Measurements from ENCODE around the gene KIAA1328.

DNA sequence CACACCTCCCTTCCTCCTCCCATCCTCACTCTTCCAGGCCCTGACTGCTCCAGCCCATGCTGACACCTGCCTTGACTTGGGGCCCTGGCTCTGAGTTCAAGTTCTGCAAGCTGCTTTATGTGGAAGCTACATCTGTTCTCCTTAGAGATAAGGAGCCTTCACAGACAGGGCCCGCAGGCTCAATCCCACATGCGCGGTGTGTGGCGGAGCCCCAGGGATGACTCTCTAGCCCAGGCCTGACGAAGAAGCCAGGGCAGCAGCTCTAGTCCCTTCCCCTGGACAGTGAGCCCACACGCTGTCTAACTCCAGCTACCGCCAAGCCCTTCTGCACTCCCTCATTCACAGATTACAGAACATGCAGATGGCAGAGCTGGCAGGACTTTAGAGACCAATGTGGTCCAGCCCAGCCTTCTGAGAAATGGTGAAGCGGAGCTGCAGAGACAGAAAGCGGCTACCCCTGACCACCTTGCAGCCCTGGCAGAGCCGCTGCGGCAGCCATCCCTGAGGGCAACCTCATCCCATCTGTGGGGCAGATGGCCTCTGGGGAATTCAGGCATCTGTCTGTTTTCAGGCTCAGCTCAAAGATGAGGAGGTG is 432.4 kb downstream of the KIAA1328 start:
- TF ChIP-seq POLR2A (IDR thresholded peaks at IDR 0.05) (no peak), POLR2AphosphoS5 (IDR thresholded peaks at IDR 0.05; ENCODE audit: insufficient read depth in 1 of 2, low read depth in 1 of 2) (no peak)

All from vagina (tissue), 2 donors.